ENCODE data around the gene CTTNBP2.
A peak's percentile ranks its signal among the peaks of the same experiment; 100 is the strongest.

Gene CTTNBP2

DNA sequence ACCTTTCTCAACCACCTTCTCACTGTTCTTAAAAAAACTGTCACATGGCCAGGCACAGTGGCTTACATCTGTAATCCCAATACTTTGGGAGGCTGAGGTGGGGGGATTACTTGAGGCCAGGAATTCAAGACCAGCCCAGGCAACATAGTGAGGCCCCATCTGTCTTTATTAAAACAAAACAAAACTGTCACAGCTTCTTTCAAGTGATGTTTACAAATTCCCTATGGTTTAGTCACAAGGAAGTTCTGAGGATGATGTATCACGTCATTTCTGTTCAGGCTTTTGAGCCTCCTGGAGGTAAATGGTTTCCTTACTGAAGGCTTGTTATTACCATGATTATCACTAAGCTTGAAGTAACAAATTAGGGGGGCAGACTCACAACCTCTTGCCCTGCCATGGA is 207.2 kb downstream of the CTTNBP2 start:
- TF ChIP-seq, protein P1, sequence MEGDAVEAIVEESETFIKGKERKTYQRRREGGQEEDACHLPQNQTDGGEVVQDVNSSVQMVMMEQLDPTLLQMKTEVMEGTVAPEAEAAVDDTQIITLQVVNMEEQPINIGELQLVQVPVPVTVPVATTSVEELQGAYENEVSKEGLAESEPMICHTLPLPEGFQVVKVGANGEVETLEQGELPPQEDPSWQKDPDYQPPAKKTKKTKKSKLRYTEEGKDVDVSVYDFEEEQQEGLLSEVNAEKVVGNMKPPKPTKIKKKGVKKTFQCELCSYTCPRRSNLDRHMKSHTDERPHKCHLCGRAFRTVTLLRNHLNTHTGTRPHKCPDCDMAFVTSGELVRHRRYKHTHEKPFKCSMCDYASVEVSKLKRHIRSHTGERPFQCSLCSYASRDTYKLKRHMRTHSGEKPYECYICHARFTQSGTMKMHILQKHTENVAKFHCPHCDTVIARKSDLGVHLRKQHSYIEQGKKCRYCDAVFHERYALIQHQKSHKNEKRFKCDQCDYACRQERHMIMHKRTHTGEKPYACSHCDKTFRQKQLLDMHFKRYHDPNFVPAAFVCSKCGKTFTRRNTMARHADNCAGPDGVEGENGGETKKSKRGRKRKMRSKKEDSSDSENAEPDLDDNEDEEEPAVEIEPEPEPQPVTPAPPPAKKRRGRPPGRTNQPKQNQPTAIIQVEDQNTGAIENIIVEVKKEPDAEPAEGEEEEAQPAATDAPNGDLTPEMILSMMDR (IDR thresholded peaks at IDR 0.05; ENCODE audit: low read depth, low read length, missing control alignments), result no peak
- H3K27ac ChIP-seq, result peak overlapping the region; percentile 66
- H3K4me3 ChIP-seq (ENCODE audit: low read depth, low read length), result no peak overlapping the region
- H3K27me3 ChIP-seq (replicated peaks), result no peaks in the 10 kb centered on the region
- in situ Hi-C loops (cut with HindIII; ENCODE audit: low pct_ligation_motif_present, low sequenced_read_pairs), result no loop called here
- peak; percentile 58 for DNase-seq
- no peaks in the 10 kb centered on the region for H3K36me3 ChIP-seq (replicated peaks)

DNA sequence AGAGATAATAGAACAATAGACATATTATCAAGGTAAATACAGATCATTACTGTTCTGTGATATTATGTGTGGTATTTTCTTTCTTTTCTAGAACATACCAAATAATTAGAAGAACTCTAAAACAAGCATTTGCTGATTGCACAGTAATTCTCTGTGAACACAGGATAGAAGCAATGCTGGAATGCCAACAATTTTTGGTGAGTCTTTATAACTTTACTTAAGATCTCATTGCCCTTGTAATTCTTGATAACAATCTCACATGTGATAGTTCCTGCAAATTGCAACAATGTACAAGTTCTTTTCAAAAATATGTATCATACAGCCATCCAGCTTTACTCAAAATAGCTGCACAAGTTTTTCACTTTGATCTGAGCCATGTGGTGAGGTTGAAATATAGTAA is 207.9 kb downstream of the CTTNBP2 start:
- Histone ChIP-seq H3K27me3 (replicated peaks) (no peaks in the 10 kb centered on the region), H3K36me3 (replicated peaks) (no peaks in the 10 kb centered on the region), H3K4me3 (ENCODE audit: low read depth, low read length) (no peak overlapping the region), H3K27ac (peak overlapping the region; percentile 66)
- no peak for DNase-seq
- TF ChIP-seq, protein P1 (IDR thresholded peaks at IDR 0.05; ENCODE audit: low read depth, low read length, missing control alignments), result no peak
- in situ Hi-C loops (cut with HindIII; ENCODE audit: low pct_ligation_motif_present, low sequenced_read_pairs), result no loop called here

DNA sequence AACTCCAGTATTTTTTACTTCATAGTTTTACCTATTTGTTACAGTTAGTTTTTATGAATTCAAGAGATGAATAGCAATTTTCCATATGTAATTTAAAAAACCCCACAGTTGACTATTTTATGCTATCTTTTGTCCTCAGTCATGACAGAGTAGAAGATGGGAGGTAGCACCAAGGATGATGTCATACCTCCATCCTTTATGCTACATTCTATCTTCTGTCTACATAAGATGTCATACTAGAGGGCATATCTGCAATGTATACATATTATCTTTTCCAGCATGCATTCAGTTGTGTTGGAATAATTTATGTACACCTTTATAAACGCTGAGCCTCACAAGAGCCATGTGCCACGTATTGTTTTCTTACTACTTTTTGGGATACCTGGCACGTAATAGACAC is 209.2 kb downstream of the CTTNBP2 start:
- TF ChIP-seq, protein P1 (IDR thresholded peaks at IDR 0.05; ENCODE audit: low read depth, low read length, missing control alignments), result no peak
- no peaks in the 10 kb centered on the region for H3K27me3 ChIP-seq (replicated peaks)
- H3K36me3 ChIP-seq (replicated peaks), result no peaks in the 10 kb centered on the region
- no peak overlapping the region for H3K27ac ChIP-seq
- in situ Hi-C loops (cut with HindIII; ENCODE audit: low pct_ligation_motif_present, low sequenced_read_pairs), result no loop called here
- DNase-seq, result no peak
- H3K4me3 ChIP-seq (ENCODE audit: low read depth, low read length), result no peak overlapping the region

DNA sequence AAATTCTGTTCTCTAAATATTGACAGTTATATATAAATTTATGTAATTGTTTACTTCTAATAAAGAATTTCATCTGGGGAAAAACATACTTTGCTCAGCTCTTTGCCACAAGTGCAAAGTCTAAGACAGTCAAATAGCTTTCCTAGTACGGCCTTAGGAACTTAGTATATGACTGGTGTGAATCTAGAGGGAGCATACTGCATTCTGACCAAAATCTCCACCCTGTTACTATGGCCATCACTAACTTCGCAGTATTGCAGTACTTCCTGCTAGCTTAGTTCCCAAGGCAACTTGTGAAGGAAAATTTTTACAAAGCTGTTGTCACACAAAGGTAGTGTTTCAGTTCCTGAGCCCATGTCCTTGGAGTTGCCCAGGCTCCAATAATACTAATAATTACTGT is 211.9 kb downstream of the CTTNBP2 start:
- no peak for DNase-seq
- Histone ChIP-seq H3K4me3 (ENCODE audit: low read depth, low read length) (no peak overlapping the region), H3K27me3 (replicated peaks) (no peaks in the 10 kb centered on the region), H3K36me3 (replicated peaks) (no peaks in the 10 kb centered on the region), H3K27ac (no peak overlapping the region)
- TF ChIP-seq, protein P1 (IDR thresholded peaks at IDR 0.05; ENCODE audit: low read depth, low read length, missing control alignments), result no peak
- in situ Hi-C loops (cut with HindIII; ENCODE audit: low pct_ligation_motif_present, low sequenced_read_pairs), result no loop called here

Measured in brain microvascular endothelial cell (primary cell).